ENCODE measurements around the gene IL32.
"Not testable (repeated sequence)": the region's sequence is repeated elsewhere in the genome, so short reads cannot be mapped to it uniquely, and the experiment has no call there.

IL32 gene

DNA sequence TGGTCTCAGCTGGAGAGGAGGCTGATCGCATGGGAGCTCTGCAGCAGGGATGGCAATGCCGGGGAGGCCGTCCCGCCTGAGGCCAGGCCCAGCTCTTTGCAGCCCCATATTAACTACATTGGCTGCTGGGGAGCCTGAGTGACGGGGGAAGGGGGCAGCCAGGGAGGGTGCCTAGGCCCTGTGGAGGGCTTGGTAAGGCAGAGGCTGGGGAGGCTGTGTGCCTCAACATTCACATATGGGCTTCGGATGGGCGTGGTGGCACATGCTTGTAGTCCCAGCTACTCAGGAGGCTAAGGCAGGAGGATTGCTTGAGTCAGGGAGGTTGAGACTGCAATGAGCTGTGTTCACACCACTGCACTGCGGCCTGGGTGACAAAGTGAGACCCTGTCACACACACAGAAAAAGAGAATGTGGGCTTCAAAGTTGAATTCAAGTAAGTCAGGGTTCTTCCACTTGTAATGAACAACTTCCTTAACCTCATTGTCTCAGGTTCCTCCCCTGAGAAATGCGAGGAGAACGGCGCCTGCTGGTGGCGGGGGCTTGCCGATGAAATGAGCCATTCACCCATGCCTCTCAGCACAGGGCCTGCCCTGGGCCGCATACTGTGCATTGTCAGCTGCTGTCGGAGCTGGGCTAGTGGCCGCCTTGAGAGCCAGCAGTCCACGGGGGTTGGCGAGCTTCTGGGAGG lies 7.3 kb downstream of the IL32 start:
- not testable (repeated sequence) for DNase-seq

DNA sequence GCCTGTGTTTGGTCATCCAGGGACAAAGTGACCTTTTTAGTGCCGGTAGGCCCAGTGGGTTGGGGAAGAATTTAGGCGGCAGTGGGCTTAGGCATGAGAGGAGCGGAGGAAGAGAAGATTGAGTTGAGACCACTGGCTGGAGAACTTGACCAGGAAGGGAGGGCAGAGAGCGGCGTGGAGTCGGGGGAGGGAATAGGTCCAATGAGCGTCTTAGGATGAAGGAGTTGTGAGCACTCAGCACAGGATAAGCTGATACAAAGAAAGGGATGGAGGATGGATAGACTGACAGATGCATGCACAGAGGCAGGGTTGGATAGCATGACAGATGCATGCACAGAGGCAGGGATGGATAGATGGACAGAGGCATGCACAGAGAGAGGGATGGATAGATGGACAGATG lies 8.0 kb downstream of the IL32 start:
- no peak for DNase-seq

DNA sequence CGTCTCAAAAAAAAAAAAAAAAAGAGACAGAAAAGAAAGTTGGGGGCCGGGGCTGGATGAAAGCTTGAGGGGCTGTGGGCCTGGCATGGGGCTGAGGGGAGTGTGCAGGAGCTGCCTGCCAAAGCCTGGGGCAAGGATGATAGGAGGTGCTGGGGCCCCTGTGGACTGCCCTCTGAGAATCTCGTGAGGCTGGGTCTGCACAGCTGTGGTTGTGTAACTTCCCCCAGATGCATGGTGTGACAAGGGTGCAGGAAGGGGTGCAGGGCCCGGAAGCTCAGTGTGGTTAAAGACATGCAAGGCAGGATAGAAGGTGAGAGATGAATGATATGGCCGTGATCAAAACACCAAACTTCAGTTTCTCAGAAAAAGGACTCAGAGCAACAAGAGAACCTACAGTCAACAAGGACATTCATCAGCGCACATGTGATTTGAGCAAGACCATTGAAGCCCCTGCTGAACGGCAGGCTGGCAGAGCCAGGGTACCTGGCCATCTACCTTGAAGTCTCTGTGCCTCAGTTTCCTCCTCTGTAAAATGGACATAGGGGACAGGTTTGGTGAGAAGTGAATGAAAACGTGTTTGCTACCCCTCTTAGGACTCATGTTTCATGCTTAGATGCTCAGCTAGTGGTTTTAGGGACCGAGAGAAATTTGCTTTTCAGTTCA lies 9.6 kb downstream of the IL32 start:
- peak; percentile 76 to 81 for DNase-seq

- no peak for DNase-seq
These were observed 10.1 kb downstream of the IL32 start for GRCh38 chr16:3075523-3075915.

DNA sequence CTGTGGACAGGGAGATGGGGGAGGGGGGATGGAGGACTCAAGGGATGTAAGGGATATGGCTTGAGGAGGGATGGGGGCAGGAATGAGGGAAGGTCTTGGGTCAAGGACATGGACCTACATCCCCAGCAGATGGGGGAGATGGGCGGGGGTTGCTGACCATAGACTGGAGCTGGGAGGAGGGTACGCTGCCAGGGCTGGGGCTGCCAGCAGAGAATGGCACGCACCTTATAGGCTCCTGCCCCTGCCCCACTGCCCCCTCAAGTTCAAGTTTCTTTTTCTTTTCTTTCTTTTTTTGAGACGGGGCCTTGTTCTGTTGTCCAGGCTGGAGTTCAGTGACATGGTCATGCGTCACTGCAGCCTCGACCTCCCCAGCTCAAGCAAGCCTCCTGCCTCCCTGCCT lies 10.5 kb downstream of the IL32 start:
- DNase-seq: not testable (repeated sequence)

DNA sequence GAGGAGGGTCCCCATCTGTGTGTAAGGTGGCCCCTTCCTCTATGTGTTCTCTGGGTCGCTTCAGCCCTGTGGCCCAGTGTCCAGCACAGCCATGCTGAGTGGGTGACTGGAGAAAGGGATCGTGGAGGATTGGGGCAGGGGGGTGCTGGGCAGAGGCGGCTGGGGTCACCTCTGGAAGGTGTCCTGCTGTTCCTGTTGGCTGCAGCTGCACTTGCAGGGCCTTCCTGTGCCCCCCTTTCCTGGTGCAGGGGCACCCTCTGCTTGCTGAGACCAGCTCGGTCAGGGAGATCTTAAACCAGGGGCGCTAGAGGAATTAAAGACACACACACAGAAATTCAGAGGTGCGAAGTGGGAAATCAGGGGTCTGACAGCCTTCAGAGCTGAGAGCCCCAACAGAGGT lies 11.1 kb downstream of the IL32 start:
- DNase-seq: no peak

GRCh38 chr16:3080024-3080423 lies 14.6 kb downstream of the IL32 start:
- no peak for DNase-seq

DNA sequence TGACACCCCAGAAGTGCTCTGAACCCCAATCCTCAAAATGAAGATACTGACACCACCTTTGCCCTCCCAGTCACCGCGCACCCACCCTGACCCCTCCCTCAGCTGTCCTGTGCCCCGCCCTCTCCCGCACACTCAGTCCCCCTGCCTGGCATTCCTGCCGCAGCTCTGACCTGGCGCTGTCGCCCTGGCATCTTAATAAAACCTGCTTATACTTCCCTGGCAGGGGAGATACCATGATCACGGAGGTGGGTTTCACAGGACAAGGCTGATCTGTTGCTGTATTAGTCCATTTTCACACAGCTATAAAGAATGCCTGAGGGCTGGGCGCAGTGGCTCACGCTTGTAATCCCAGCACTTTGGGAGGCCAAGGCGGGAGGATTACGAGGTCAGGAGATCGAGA lies 16.5 kb downstream of the IL32 start:
- not testable (repeated sequence) for DNase-seq

DNA sequence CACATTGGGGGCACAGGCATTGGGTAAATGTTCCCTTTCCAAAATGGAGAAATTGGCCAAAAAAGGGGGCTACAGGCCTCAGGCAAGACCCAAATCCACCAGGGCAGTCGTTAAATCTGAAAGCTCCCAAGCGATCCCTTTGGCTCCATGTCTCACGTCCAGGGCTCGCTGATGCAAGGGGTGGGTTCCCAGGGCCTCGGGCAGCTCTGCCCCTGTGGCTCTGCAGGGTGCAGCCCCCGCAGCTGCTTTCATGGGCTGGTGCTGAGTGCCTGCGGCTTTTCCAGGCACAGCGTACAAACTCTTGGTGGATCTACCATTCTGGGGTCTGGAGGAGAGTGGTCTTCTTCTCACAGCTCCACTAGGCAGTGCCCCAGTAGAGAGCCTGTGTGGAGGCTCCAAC lies 18.0 kb downstream of the IL32 start:
- not testable (repeated sequence) for DNase-seq

- no peak for DNase-seq
These were observed 19.1 kb downstream of the IL32 start for GRCh38 chr16:3084491-3084890.

- DNase-seq: no peak
These were observed 19.7 kb downstream of the IL32 start for GRCh38 chr16:3084969-3085670.

GRCh38 chr16:3085868-3086595 lies 20.6 kb downstream of the IL32 start:
- DNase-seq: no peak

- peak in 1 of 2 experiments; percentile 14 for DNase-seq
These were observed 21.3 kb downstream of the IL32 start for GRCh38 chr16:3086596-3087242.

DNA sequence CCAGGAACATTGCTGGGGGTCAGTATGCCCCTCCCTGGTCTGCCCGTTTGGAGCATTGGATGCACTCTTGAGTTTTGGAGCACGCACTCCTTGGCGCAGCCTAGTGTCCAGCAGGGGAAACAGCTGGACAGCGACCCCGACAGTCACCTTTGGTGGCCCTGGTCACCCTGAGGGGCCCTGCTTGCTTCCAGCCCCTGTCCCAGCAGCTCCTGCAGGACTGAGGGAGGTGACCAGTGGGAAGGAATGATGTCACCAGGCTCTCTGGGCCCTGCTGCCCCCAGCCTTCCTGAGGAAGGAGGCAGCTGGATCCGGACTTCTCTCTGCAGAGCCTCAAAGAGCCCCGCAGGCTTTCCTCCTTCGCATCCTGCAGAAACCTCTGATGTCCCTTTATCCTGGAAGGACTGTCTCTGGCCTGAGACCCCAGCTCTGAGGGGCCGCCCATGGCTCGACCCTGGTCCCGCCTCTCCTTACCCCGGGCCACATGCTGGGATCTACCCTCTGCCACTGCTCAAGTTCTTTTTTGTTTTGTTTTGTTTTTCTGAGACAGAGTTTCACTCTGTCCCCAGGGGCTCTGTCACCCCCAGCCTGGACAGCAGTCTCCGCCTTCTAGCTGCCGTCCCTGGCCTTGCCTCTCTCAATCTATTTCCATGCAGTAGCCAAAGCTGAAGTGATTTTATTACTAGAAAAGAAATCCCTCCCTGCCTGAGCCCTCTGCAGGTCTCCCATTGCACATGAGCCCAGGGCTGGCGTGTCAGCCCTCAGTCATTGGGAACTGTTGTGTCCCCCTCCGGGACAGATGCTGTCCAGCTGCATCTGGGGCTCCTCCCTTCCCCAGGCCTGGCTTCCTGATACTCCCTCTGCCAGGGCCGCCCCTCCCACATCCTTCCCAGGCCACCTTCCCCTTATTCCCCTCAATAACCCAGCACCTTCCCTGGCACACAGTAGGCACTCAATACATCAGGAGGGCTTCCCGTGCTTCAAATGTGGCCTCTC lies 22.1 kb downstream of the IL32 start:
- DNase-seq: peak; percentile 20 to 28

- no peak for DNase-seq
These were observed 23.0 kb downstream of the IL32 start for GRCh38 chr16:3088450-3088849.

DNA sequence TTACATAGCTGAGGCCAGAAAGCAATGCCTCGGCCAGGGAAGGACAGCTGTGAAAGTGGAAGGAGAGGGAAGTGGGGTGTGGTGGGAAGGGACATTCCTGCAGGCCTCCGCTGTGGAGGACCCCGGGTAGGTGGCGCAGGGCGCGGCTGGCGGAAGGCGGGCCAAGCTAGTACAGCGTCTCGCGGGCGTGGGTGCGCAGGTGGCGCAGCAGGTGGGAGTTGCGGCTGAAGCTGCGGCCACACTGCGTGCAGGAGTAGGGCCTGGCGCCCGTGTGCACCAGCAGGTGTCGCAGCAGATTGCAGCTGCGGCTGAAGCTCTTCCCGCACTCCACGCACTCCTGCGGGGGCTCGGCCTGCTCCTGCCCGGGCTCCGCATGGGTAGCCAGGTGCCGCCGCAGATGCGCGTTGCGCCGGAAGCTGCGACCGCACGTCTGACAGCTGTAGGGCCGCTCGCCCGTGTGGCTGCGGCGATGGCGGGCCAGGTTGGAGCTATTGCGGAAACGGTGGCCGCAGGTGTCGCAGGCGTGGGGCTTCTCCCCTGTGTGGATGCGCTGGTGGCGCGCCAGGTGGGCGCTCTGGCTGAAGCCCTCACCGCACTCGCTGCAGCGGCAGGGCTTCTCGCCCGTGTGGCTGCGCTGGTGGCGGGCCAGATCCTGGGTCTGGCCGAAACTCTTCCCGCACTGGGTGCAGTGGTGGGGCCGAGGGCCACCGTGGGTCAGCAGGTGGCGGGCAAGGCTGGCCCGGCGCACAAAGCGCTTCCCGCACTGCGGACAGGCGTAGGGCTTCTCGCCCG lies 23.7 kb downstream of the IL32 start:
- no peak for DNase-seq

DNA sequence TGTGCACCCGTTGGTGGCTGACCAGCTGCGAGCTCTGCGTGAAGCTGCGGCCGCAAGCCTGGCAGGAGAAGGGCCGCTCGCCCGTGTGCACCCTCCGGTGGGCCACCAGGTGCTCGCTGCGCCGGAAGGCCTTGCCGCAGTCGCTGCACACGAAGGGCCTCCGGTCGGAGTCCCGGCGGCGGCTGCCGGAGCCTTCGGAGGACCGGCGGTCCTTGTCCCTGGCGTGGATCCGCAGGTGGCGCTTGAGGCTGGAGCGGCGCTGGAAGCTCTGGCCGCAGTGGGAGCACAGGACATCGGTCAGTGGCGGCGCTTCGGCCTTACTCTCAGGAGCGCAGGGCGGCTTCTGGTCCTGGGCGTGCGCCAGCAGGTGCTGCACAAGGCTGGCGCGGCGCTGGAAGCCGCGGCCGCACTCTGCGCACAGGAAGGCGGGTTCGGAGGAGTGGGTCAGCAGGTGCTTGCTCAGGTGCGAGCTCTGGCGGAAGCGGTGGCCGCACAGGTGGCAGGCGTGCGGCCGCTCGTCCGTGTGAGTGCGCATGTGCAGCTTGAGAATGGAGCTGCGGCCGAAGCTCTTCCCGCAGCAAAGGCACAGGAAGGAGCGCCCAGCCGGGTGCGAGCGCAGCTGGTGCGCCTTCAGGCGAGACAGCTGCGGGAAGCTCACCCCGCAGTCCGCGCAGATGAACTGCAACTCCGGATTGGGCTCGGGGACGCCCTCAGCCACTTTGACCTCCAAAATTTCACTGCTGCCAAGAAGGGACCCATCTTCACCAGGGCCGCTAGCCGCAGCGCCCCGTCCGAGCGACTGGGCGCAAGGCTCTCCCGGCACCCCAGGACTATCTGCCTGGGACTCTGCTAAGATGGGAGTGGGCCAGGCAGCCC lies 24.5 kb downstream of the IL32 start:
- DNase-seq: no peak

GRCh38 chr16:3091551-3091950 lies 26.1 kb downstream of the IL32 start:
- no peak for DNase-seq

- no peak for DNase-seq
These were observed 27.1 kb downstream of the IL32 start for GRCh38 chr16:3092501-3092941.
